ENCODE data around the gene ANKMY1. TPM values are rescaled to one million over a fixed set of nuclear protein-coding genes. Genes with fewer than 3 reads are reported as not detected.
"Not testable (repeated sequence)": the region's sequence is repeated elsewhere in the genome, so short reads cannot be mapped to it uniquely, and the experiment has no call there.

The ANKMY1 gene
- total and polyA plus RNA-seq, 2 donors: 6.6 to 10.3 TPM

- Histone ChIP-seq H3K4me1 (ENCODE audit: control insufficient read depth in 2 of 2, insufficient read depth in 2 of 2, low read length in 2 of 2) (no peaks in the 10 kb centered on the region), H3K36me3 (ENCODE audit: control insufficient read depth in 2 of 2, insufficient read depth in 2 of 2, low read length in 1 of 2) (peaks cover 0 to 14% of the 10 kb centered on the region in 2 donors), H3K27me3 (ENCODE audit: control insufficient read depth in 2 of 2, insufficient read depth in 1 of 2, low read length in 1 of 2) (no peaks in the 10 kb centered on the region), H3K27ac (ENCODE audit: low read depth in 1 of 2, low read length in 1 of 2) (no peak overlapping the region), H3K9me3 (ENCODE audit: control insufficient read depth in 2 of 2, insufficient read depth in 1 of 2, low read length in 1 of 2) (peaks cover 0 to 3% of the 10 kb centered on the region in 2 donors), H3K4me3 (ENCODE audit: low read length in 2 of 2) (no peak overlapping the region)
- 98% methylated on average over 9 of the region's 9 CpGs for WGBS
- no peak for DNase-seq (ENCODE audit: low read depth in 6 of 9, low spot score in 9 of 9)
Measured at GRCh38 chr2:240498958-240499260, 58.9 kb downstream of the ANKMY1 start.

- Histone ChIP-seq H3K27ac (ENCODE audit: low read depth in 1 of 2, low read length in 1 of 2) (no peak overlapping the region), H3K4me3 (ENCODE audit: low read length in 2 of 2) (no peak overlapping the region), H3K27me3 (ENCODE audit: control insufficient read depth in 2 of 2, insufficient read depth in 1 of 2, low read length in 1 of 2) (no peaks in the 10 kb centered on the region), H3K4me1 (ENCODE audit: control insufficient read depth in 2 of 2, insufficient read depth in 2 of 2, low read length in 2 of 2) (no peaks in the 10 kb centered on the region), H3K9me3 (ENCODE audit: control insufficient read depth in 2 of 2, insufficient read depth in 1 of 2, low read length in 1 of 2) (peaks cover 0 to 8% of the 10 kb centered on the region in 2 donors), H3K36me3 (ENCODE audit: control insufficient read depth in 2 of 2, insufficient read depth in 2 of 2, low read length in 1 of 2) (peaks cover 0 to 14% of the 10 kb centered on the region in 2 donors)
- WGBS: 95% methylated on average over 13 of the region's 13 CpGs
- no peak for DNase-seq (ENCODE audit: low read depth in 6 of 9, low spot score in 9 of 9)
Measured at GRCh38 chr2:240498171-240498957, 59.4 kb downstream of the ANKMY1 start.

GRCh38 chr2:240497082-240497481 lies 60.7 kb downstream of the ANKMY1 start:
- H3K27me3 ChIP-seq (ENCODE audit: control insufficient read depth in 2 of 2, insufficient read depth in 1 of 2, low read length in 1 of 2); H3K4me1 ChIP-seq (ENCODE audit: control insufficient read depth in 2 of 2, insufficient read depth in 2 of 2, low read length in 2 of 2); H3K4me3 ChIP-seq (ENCODE audit: low read length in 2 of 2); H3K9me3 ChIP-seq (ENCODE audit: control insufficient read depth in 2 of 2, insufficient read depth in 1 of 2, low read length in 1 of 2); H3K27ac ChIP-seq (ENCODE audit: low read depth in 1 of 2, low read length in 1 of 2); DNase-seq (ENCODE audit: low read depth in 6 of 9, low spot score in 9 of 9): not testable (repeated sequence)
- H3K36me3 ChIP-seq (ENCODE audit: control insufficient read depth in 2 of 2, insufficient read depth in 2 of 2, low read length in 1 of 2): peaks cover 0 to 14% of the 10 kb centered on the region in 2 donors
- 98% methylated on average over 7 of the region's 7 CpGs for WGBS

GRCh38 chr2:240494942-240495341 lies 62.8 kb downstream of the ANKMY1 start:
- H3K4me1 ChIP-seq (ENCODE audit: control insufficient read depth in 2 of 2, insufficient read depth in 2 of 2, low read length in 2 of 2); H3K27ac ChIP-seq (ENCODE audit: low read depth in 1 of 2, low read length in 1 of 2); H3K4me3 ChIP-seq (ENCODE audit: low read length in 2 of 2); H3K27me3 ChIP-seq (ENCODE audit: control insufficient read depth in 2 of 2, insufficient read depth in 1 of 2, low read length in 1 of 2); DNase-seq (ENCODE audit: low read depth in 6 of 9, low spot score in 9 of 9); H3K36me3 ChIP-seq (ENCODE audit: control insufficient read depth in 2 of 2, insufficient read depth in 2 of 2, low read length in 1 of 2): not testable (repeated sequence)
- WGBS: 93% methylated on average over 11 of the region's 11 CpGs
- peaks cover 0 to 11% of the 10 kb centered on the region in 2 donors for H3K9me3 ChIP-seq (ENCODE audit: control insufficient read depth in 2 of 2, insufficient read depth in 1 of 2, low read length in 1 of 2)

GRCh38 chr2:240494194-240494793 lies 63.5 kb downstream of the ANKMY1 start:
- Histone ChIP-seq H3K9me3 (ENCODE audit: control insufficient read depth in 2 of 2, insufficient read depth in 1 of 2, low read length in 1 of 2) (peaks cover 0 to 11% of the 10 kb centered on the region in 2 donors), H3K36me3 (ENCODE audit: control insufficient read depth in 2 of 2, insufficient read depth in 2 of 2, low read length in 1 of 2) (peaks cover 0 to 4% of the 10 kb centered on the region in 2 donors), H3K4me1 (ENCODE audit: control insufficient read depth in 2 of 2, insufficient read depth in 2 of 2, low read length in 2 of 2) (no peaks in the 10 kb centered on the region), H3K27ac (ENCODE audit: low read depth in 1 of 2, low read length in 1 of 2) (no peak overlapping the region), H3K27me3 (ENCODE audit: control insufficient read depth in 2 of 2, insufficient read depth in 1 of 2, low read length in 1 of 2) (no peaks in the 10 kb centered on the region), H3K4me3 (ENCODE audit: low read length in 2 of 2) (no peak overlapping the region)
- WGBS: 96% methylated on average over 1 of the region's 1 CpG
- no peak for DNase-seq (ENCODE audit: low read depth in 6 of 9, low spot score in 9 of 9)

GRCh38 chr2:240491483-240491882 lies 66.3 kb downstream of the ANKMY1 start:
- no peaks in the 10 kb centered on the region for H3K27me3 ChIP-seq (ENCODE audit: control insufficient read depth in 2 of 2, insufficient read depth in 1 of 2, low read length in 1 of 2)
- H3K4me1 ChIP-seq (ENCODE audit: control insufficient read depth in 2 of 2, insufficient read depth in 2 of 2, low read length in 2 of 2): no peaks in the 10 kb centered on the region
- DNase-seq (ENCODE audit: low read depth in 6 of 9, low spot score in 9 of 9): no peak
- WGBS: 77% methylated on average over 2 of the region's 2 CpGs
- H3K36me3 ChIP-seq (ENCODE audit: control insufficient read depth in 2 of 2, insufficient read depth in 2 of 2, low read length in 1 of 2): no peaks in the 10 kb centered on the region
- H3K27ac ChIP-seq (ENCODE audit: low read depth in 1 of 2, low read length in 1 of 2): no peak overlapping the region
- peaks cover 0 to 11% of the 10 kb centered on the region in 2 donors for H3K9me3 ChIP-seq (ENCODE audit: control insufficient read depth in 2 of 2, insufficient read depth in 1 of 2, low read length in 1 of 2)
- H3K4me3 ChIP-seq (ENCODE audit: low read length in 2 of 2): no peak overlapping the region

GRCh38 chr2:240482141-240482540 lies 75.6 kb downstream of the ANKMY1 start:
- H3K36me3 ChIP-seq (ENCODE audit: control insufficient read depth in 2 of 2, insufficient read depth in 2 of 2, low read length in 1 of 2): no peaks in the 10 kb centered on the region
- no peaks in the 10 kb centered on the region for H3K9me3 ChIP-seq (ENCODE audit: control insufficient read depth in 2 of 2, insufficient read depth in 1 of 2, low read length in 1 of 2)
- no peak overlapping the region for H3K4me3 ChIP-seq (ENCODE audit: low read length in 2 of 2)
- no peaks in the 10 kb centered on the region for H3K27me3 ChIP-seq (ENCODE audit: control insufficient read depth in 2 of 2, insufficient read depth in 1 of 2, low read length in 1 of 2)
- DNase-seq (ENCODE audit: low read depth in 6 of 9, low spot score in 9 of 9): no peak
- no peaks in the 10 kb centered on the region for H3K4me1 ChIP-seq (ENCODE audit: control insufficient read depth in 2 of 2, insufficient read depth in 2 of 2, low read length in 2 of 2)
- WGBS: 92% methylated on average over 11 of the region's 11 CpGs
- H3K27ac ChIP-seq (ENCODE audit: low read depth in 1 of 2, low read length in 1 of 2): no peak overlapping the region

GRCh38 chr2:240481720-240482119 lies 76.1 kb downstream of the ANKMY1 start:
- Histone ChIP-seq H3K9me3 (ENCODE audit: control insufficient read depth in 2 of 2, insufficient read depth in 1 of 2, low read length in 1 of 2) (no peaks in the 10 kb centered on the region), H3K4me1 (ENCODE audit: control insufficient read depth in 2 of 2, insufficient read depth in 2 of 2, low read length in 2 of 2) (no peaks in the 10 kb centered on the region), H3K4me3 (ENCODE audit: low read length in 2 of 2) (no peak overlapping the region), H3K27ac (ENCODE audit: low read depth in 1 of 2, low read length in 1 of 2) (no peak overlapping the region), H3K27me3 (ENCODE audit: control insufficient read depth in 2 of 2, insufficient read depth in 1 of 2, low read length in 1 of 2) (no peaks in the 10 kb centered on the region), H3K36me3 (ENCODE audit: control insufficient read depth in 2 of 2, insufficient read depth in 2 of 2, low read length in 1 of 2) (no peaks in the 10 kb centered on the region)
- no peak for DNase-seq (ENCODE audit: low read depth in 6 of 9, low spot score in 9 of 9)
- WGBS: 96% methylated on average over 5 of the region's 5 CpGs

GRCh38 chr2:240480834-240481623 lies 76.8 kb downstream of the ANKMY1 start:
- H3K9me3 ChIP-seq (ENCODE audit: control insufficient read depth in 2 of 2, insufficient read depth in 1 of 2, low read length in 1 of 2): no peaks in the 10 kb centered on the region
- H3K36me3 ChIP-seq (ENCODE audit: control insufficient read depth in 2 of 2, insufficient read depth in 2 of 2, low read length in 1 of 2): no peaks in the 10 kb centered on the region
- no peak overlapping the region for H3K27ac ChIP-seq (ENCODE audit: low read depth in 1 of 2, low read length in 1 of 2)
- no peaks in the 10 kb centered on the region for H3K27me3 ChIP-seq (ENCODE audit: control insufficient read depth in 2 of 2, insufficient read depth in 1 of 2, low read length in 1 of 2)
- H3K4me1 ChIP-seq (ENCODE audit: control insufficient read depth in 2 of 2, insufficient read depth in 2 of 2, low read length in 2 of 2): no peaks in the 10 kb centered on the region
- 93% methylated on average over 25 of the region's 25 CpGs for WGBS
- DNase-seq (ENCODE audit: low read depth in 6 of 9, low spot score in 9 of 9): no peak
- H3K4me3 ChIP-seq (ENCODE audit: low read length in 2 of 2): no peak overlapping the region
